Middle frontal gyrus (tissue), 1 donor: ENCODE data around the gene SEC14L1.
"Not testable (repeated sequence)": the region's sequence is repeated elsewhere in the genome, so short reads cannot be mapped to it uniquely, and the experiment has no call there.

ENCODE experiments used
- DNase-seq: peaks from one replicate; pipeline ENCODE4 v3.0.0-alpha.2; 2015; ENCODE audit warnings: low spot score; ENCODE audit errors: extremely low spot score

SEC14L1 gene

GRCh38 chr17:77141846-77142449 lies 1.2 kb downstream of the SEC14L1 start:
- no peak for DNase-seq

GRCh38 chr17:77142689-77143088 lies 1.9 kb downstream of the SEC14L1 start:
- no peak for DNase-seq

DNA sequence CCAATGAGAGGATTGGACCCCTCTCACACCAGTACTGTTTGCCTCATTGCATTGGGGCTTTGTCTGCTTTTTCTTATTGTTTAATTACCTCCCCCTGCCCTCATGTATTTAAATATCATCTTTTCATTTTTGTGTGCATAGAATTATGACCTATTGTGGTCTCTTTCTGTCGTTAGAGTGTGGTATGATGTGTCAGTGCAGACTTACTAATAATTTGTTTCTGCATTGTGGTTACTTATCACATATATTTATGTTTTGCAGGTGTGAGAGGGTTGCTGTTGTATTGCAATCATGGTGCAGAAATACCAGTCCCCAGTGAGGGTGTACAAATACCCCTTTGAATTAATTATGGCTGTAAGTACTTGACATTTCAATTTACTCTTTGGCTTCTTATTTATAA lies 2.5 kb downstream of the SEC14L1 start:
- no peak for DNase-seq

DNA sequence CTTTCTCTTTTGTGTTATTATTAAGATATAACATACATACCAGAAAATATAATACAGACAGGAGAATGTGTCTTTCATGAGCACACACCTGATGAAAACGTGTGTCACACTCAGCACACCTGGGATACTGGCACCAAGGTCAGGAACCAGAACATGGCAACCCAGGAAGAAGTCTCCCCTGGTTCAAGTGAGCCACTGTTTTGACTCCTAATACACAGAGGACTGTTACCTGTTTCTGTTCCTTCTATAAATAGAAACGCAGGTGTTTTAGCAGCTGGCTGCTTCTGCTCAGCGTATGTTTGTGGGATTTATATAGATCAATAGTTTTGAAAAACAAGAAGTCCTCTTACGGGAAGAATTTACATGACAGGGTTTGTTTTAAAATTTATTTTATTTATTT lies 3.5 kb downstream of the SEC14L1 start:
- DNase-seq = no peak

- no peak for DNase-seq
Measured at GRCh38 chr17:77145224-77145611, 4.4 kb downstream of the SEC14L1 start.

- no peak for DNase-seq
Measured at GRCh38 chr17:77145612-77146245, 5.0 kb downstream of the SEC14L1 start.

DNA sequence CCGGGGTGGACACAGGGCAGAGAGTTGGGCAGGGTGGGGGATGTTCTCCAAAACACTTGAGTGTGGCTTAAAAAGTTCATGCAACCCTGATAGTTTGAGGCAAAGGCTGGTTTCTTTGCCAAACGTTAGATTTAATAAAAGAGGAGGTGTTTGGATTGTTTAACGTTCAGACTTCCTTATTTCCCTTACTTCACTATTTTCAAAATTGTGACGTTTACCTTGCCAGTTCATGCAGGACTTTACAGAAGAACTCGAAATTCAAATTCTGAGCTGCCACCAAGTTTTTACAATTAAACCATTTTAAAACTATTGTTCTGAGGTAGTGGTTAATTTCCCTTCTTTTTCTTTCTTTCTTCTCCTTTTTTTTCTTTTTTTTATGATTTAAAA lies 5.5 kb downstream of the SEC14L1 start:
- no peak for DNase-seq

DNA sequence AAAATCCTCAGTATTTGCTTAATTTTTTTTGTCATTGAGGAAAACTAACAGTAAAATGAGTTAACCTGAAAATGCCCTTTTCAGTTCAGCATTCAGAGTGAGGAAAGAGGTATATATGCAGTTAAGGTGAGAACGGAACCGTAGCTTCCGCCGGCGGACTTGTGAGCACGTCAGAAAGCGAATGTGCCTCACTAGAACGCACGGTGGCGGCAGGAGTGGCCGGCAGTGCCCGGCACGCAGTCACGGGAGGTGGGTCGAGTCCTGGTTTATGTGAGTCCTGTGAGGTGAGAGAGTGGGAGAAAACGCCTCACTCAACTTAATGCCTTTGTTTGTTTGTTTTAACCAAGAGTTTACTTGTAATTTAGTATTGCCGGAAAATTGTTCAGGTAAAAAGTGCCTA lies 6.1 kb downstream of the SEC14L1 start:
- DNase-seq = no peak

DNA sequence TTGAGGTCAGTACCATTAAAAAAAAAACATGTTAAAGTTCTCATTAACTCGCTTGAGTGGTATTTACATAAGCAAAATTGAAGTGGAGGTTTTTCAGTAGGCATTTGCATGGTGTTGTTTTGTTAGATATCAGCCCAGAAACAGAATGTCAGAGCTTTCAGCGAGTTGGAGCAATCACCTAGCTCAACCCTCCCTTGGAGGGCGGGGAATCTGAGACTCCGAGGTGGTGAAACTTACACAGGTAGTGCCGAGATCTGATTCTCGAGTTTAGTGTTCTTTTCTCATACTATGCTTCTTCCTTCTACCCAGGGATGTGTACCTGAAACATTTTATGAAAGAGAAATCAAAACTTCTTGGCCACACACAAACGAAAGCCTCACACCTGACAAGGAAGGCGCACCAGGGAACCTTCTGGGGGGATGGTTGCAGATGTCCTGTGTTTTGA lies 6.6 kb downstream of the SEC14L1 start:
- no peak for DNase-seq

DNA sequence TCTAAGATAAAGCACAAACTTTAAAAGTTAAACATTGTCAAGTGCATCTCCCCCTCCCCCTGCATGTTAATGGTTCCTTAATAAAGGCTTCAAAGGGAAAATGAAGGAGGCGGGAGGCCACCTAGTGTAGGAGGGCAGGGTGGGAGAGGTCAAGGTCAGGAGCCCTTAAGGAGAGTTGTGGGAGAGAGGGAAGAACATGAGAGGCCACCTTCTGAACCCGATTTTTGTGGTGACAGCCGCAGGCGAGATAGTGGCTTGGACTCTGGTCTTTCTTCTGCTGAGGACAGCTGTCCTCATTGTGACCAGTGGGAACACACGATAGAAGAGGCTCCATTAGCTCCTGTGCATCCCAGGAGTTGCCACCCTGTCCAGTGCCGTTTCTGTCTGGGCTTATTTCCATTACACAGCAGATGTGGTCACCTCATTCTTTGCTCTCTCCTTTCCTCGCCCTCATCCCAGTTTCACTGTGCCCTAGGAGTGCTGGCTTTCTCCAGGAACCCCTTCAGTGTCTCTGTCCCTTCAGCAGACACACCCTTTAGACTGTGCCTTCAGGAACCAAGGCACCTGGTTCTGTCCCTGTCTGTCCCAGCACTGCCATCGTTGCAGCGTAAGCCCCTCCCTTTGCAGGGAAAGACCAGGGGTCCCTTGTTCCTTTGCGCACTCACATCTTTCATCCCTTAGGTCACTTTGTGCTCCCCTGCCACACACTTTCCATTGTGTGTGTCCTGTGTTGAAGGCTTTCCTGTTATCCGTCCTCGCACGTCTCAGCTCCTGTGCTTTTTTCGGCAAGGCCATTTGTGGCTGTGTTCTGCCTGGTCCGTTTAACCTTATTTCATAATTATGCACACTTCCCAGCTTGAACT lies 7.5 kb downstream of the SEC14L1 start:
- no peak for DNase-seq

DNA sequence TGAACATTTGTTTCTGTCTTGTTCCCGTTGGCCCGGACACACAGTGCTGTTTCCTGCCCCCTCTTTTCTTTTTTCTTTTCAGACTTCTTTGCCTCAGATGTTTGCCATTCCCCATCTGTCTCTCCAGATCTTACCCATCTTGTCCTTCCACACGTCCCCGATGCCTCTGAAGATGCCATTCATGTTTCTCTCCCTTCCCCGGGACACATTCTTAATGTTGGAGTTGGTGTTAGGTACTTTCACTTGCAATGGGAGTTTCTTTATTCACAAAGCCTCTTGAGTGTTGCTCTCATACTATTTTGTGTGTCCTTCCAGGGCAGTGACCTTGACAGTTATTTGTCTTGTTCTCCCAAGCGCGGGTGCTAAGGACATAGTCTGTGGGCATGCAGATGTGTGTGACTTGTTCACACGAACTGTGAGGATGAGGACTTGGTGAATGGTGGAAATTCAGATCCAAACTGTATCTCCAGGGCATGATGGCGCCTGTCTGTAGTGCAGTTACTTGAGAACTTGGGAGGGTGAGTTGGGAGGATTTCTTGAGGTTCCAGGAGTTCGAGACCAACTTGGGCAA lies 8.3 kb downstream of the SEC14L1 start:
- no peak for DNase-seq

- no peak for DNase-seq
Measured at GRCh38 chr17:77150196-77150595, 9.4 kb downstream of the SEC14L1 start.

DNA sequence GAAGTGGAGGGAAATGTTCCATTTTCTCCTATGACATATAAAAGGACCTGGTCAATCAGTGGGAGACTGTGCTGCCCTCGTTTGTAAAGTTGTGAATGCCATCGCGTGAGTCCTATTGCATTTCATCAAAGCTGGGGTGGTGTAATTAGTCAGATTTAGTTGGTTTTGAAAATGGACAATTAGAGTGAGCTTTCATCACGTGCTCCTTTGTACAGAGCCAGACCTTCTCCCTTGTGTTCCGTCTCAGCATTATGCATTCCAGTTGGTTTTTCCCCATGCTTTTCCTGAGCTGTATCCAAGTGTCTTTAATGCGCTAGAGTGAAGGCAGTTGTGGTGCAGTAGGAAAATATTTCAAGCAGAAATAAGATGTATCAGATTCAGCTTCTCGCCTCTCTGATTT lies 10.4 kb downstream of the SEC14L1 start:
- no peak for DNase-seq

DNA sequence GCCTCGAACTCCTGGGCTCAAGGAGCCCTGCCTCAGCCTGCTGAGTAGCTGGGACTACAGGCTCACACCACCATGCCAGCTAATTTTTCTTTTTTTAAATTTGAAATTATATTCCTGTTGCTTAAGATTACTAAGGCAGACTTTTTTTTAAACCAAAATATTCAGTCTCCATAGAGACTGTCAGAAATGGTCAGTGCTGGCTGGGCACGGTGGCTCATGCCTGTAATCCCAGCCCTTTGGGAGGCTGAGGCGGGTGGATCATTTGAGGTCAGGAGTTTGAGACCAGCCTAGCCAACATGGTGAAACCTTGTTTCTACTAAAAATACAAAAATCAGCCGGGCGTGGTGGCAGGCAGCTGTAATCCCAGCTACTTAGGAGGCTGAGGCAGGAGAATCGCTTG lies 11.3 kb downstream of the SEC14L1 start:
- DNase-seq = not testable (repeated sequence)

GRCh38 chr17:77153472-77153871 lies 12.7 kb downstream of the SEC14L1 start:
- no peak for DNase-seq

DNA sequence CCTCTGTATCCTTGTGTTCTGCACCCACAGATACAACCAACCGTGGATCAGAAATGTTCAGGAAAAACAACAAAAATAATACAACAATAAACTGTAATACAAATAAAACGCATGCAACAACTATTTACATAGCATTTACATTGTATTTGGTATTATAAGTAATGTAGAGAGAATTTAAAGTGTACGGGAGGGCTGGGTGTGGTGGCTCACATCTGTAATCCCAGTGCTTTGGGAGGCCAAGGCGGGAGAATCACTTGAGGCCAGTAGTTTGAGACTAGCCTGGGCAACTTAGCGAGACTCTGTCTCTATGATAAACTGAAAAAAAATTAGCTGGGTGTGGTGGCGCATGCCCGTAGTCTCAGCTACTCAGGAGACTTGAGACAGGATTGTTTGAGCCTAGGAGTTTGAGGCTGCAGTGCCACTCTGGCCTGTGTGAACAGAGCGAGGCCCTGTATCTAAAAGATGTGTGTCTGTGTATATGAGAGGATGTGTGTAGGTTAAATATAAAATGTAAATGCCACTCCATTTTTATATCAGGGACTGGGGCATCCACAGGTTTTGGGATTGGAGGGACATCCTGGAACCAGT lies 13.3 kb downstream of the SEC14L1 start:
- no peak for DNase-seq

DNA sequence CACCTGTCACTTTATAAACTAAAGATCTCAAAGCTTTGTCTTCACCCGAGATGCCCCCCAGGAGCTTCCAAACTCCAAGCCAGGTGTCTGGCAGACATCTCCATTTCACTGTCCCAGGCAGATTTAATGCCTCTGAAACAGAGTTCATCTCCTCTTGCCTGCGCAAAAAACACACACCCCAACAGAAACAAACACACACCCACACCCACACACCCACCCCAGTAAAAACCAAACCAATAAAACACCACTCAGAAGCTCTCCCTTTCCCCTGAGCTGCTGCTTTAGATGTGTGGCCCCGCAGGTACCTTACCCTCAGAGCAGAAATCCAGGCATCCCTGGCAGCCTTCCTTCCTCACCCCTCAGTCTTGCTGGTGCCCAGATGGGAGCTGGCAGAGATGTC lies 14.4 kb downstream of the SEC14L1 start:
- no peak for DNase-seq

DNA sequence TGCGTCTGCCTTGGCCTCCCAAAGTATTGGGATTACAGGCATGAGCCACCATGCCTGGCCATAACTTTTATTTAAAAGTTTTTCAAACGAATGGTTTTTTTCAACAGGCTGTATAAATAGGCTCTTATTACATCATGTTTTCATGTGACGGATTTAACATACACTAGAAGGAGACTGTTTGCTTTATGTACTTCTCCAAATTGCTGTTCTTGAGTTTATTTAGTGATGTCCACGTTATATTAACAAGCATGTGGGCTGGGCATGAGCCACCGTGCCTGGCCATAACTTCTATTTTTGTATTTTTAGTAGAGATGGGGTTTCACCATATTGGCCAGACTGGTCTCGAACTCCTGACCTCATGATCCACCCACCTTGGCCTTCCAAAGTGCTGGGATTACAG lies 17.0 kb downstream of the SEC14L1 start:
- not testable (repeated sequence) for DNase-seq

DNA sequence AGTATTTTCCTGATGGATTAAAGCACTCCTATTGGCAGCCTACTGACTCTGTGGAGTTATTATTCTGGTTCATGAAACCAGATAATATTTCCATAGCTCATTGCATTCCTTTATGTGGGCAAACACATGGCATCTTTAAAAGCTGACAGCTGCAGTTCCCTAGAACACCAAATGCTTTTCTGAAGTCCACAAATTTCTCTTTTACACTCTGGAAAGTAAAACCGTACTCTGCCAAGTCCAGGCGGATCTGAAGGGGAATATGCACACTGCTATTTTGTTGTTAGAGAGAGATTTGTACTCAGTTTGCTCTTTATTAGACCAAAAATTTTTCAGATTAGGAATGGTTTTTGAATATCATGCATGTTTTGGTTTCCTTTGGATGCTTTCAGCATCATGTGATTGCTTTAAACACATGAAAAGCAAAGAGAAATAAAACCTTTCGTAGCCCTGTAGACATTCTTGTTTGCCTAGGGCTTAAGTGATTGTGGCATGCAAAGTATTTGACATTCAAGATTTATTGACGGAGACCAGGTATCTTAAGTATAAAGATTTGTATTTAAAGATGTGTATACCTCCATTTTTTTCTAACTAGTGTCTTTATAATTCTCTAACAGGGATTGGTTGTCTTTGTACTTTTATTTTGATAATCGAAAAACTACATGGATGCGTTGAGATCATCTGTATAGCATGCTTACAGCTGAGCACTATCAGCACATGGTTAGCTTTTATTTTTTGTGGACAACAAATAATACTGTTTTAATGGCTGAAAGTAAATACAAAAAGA lies 19.5 kb downstream of the SEC14L1 start:
- no peak for DNase-seq

- no peak for DNase-seq
Measured at GRCh38 chr17:77160875-77161530, 20.2 kb downstream of the SEC14L1 start.
